GM12878 (cell line): Measurements from ENCODE around the gene AFF1. TPM values are rescaled to one million over a fixed set of nuclear protein-coding genes. Genes with fewer than 3 reads are reported as not detected.

Experiments used
- BRCA1 ChIP-seq: IDR thresholded peaks from 2 replicates; pipeline ENCODE4 v1.6.1; 2011; ENCODE audit warnings: low read depth, low read length, improper control_type of control experiment
- CREB1 ChIP-seq: IDR thresholded peaks from 2 replicates; pipeline ENCODE4 v1.6.1; 2012; ENCODE audit warnings: low read depth, mild to moderate bottlenecking, inconsistent platforms
- EP300 ChIP-seq, 2 experiments: fragments of 150-350 bp in 1 of 2; IDR thresholded peaks; 2 replicates each; pipeline ENCODE4 v1.6.1; 2011 to 2012; ENCODE audit warnings: low read depth in 2 of 2, low read length in 2 of 2, borderline replicate concordance in 1 of 2, improper control_type of control experiment in 1 of 2, inconsistent platforms in 1 of 2; ENCODE audit not compliant: control insufficient read depth in 1 of 2
- IKZF2 ChIP-seq, 2 experiments: fragments of 450-650 bp; IDR thresholded peaks; 2 replicates each; pipeline ENCODE4 v1.6.1; 2017; ENCODE audit warnings: mild to moderate bottlenecking in 2 of 2, moderate library complexity in 2 of 2
- MTA2 ChIP-seq: fragments of 450-650 bp; IDR thresholded peaks from 2 replicates; pipeline ENCODE4 v1.6.1; 2016; ENCODE audit warnings: low read depth, mild to moderate bottlenecking, moderate library complexity
- PML ChIP-seq: IDR thresholded peaks from 2 replicates; pipeline ENCODE4 v1.6.1; 2012; ENCODE audit warnings: low read length, inconsistent platforms
- SPI1 ChIP-seq: IDR thresholded peaks from 2 replicates; pipeline ENCODE4 v1.6.1; 2011; ENCODE audit warnings: low read depth, mild to moderate bottlenecking, low read length, moderate library complexity, borderline replicate concordance; ENCODE audit not compliant: insufficient read depth
- SUPT20H ChIP-seq: IDR thresholded peaks from 2 replicates; pipeline ENCODE4 v1.6.1; 2011; ENCODE audit warnings: low read depth, mild to moderate bottlenecking, low read length, moderate library complexity, borderline replicate concordance; ENCODE audit not compliant: control insufficient read depth
- ZBTB40 ChIP-seq: fragments of 450-650 bp; IDR thresholded peaks from 2 replicates; pipeline ENCODE4 v1.6.1; 2016; ENCODE audit warnings: mild to moderate bottlenecking, moderate library complexity, borderline replicate concordance
- ZNF384 ChIP-seq: IDR thresholded peaks from 2 replicates; pipeline ENCODE4 v1.6.1; 2012; ENCODE audit warnings: low read depth, mild to moderate bottlenecking, low read length, improper control_type of control experiment, borderline replicate concordance
- polyA plus RNA-seq, 11 experiments: library from polyadenylated mRNA; depleted of rRNA in 4 of 11; unstranded in 6 of 11; stranded (reverse) in 5 of 11; fragments of >200 nt; fragmentation: Nextera tagmentation in 4 of 11; fragmentation: Illumina TruSeq in 1 of 11; extraction: Ambion mirVana in 4 of 11; extraction: Trizol in 1 of 11; gene quantifications; 1 replicate in 1 of 11; 2 replicates in 10 of 11; pipeline versions ENCODE4 v1.2.1 to v1.2.3, GENCODE V29; 2011 to 2016; ENCODE audit warnings: inconsistent platforms in 2 of 11, missing spikeins in 2 of 11, low read depth in 1 of 11
- total RNA-seq, 4 experiments: library from RNA; depleted of rRNA in 3 of 4; stranded (reverse); fragments of >200 nt in 3 of 4; fragmentation: Illumina TruSeq in 1 of 4; extraction: Trizol in 1 of 4; gene quantifications; 2 replicates each; pipeline versions ENCODE4 v1.2.1 to v1.2.3, GENCODE V29; 2013 to 2021
- TF ChIP-seq, protein P1 (sequence below): fragments of 450-650 bp; IDR thresholded peaks from 2 replicates; pipeline ENCODE4 v1.6.1; 2018; ENCODE audit warnings: borderline replicate concordance, mild to moderate bottlenecking; ENCODE audit not compliant: partially characterized antibody

Gene AFF1
- total and polyA plus RNA-seq, 10 of the 15 experiments (the other 5 are each of a cell fraction or from before 2014, with no cell fraction given), result 3.5 to 56.1 (median 21.5) TPM

DNA sequence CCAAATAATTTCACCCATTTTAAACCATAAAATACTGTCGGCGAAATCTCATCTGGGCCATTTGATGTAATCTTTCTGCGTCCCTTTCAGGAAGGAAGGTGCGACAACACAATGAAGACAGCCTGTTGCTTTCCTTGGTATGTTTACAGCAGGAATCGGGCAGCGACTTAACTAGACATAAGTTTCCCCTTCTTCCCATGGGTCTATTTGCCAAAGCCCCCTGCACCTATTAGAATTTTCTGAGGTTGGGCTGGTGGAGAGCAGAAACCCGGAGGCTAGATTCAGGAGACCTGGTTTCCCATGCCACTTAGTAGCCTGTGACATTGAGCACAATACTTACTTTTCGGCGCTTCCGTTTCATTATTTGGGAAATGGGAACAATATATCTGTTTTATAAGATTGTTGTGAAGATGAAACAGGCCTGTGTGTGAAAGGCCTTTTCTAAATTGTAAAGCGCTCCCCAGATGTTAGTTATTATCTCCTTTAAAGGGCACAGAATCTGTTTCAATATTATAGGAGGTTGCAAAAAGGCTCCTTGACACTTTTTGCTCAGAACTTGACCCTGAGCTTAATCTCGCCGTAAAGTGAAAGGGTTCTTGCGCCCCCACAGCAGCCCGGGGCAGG is 552 bp upstream of the AFF1 start (continued):
- TF ChIP-seq SPI1, result no peak
- TF ChIP-seq ZBTB40, result no peak; the same call in 1 of the 2 replicates
- TF ChIP-seq MTA2, result 0 out of 2 replicates have a peak, but pooled peaks have one; percentile 12
- TF ChIP-seq PML, result 0 out of 2 replicates have a peak, but pooled peaks have one; percentile 53
- TF ChIP-seq ZNF384, result no peak
- no peak for TF ChIP-seq SUPT20H
- no peak for TF ChIP-seq EP300 (IDR thresholded peaks at IDR 0.05; ENCODE audit: borderline replicate concordance in 1 of 2, control insufficient read depth in 1 of 2, low read depth in 2 of 2, low read length in 2 of 2)
- no peak for TF ChIP-seq BRCA1
- TF ChIP-seq, protein P1, sequence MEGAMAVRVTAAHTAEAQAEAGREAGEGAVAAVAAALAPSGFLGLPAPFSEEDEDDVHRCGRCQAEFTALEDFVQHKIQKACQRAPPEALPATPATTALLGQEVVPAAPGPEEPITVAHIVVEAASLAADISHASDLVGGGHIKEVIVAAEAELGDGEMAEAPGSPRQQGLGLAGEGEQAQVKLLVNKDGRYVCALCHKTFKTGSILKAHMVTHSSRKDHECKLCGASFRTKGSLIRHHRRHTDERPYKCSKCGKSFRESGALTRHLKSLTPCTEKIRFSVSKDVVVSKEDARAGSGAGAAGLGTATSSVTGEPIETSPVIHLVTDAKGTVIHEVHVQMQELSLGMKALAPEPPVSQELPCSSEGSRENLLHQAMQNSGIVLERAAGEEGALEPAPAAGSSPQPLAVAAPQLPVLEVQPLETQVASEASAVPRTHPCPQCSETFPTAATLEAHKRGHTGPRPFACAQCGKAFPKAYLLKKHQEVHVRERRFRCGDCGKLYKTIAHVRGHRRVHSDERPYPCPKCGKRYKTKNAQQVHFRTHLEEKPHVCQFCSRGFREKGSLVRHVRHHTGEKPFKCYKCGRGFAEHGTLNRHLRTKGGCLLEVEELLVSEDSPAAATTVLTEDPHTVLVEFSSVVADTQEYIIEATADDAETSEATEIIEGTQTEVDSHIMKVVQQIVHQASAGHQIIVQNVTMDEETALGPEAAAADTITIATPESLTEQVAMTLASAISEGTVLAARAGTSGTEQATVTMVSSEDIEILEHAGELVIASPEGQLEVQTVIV, result peak; percentile 98
- peak; percentile 76; the same call in 1 of the 2 replicates for TF ChIP-seq CREB1
- no peak; a peak in 1 of 4 replicates for TF ChIP-seq IKZF2 (IDR thresholded peaks at IDR 0.05)
